ENCODE results near the gene TNRC6C. TPM values are rescaled to one million over a fixed set of nuclear protein-coding genes. Genes with fewer than 3 reads are reported as not detected.

TNRC6C gene
- total RNA-seq, 2 experiments from 2014 or later = 19.6 to 20.3 TPM

DNA sequence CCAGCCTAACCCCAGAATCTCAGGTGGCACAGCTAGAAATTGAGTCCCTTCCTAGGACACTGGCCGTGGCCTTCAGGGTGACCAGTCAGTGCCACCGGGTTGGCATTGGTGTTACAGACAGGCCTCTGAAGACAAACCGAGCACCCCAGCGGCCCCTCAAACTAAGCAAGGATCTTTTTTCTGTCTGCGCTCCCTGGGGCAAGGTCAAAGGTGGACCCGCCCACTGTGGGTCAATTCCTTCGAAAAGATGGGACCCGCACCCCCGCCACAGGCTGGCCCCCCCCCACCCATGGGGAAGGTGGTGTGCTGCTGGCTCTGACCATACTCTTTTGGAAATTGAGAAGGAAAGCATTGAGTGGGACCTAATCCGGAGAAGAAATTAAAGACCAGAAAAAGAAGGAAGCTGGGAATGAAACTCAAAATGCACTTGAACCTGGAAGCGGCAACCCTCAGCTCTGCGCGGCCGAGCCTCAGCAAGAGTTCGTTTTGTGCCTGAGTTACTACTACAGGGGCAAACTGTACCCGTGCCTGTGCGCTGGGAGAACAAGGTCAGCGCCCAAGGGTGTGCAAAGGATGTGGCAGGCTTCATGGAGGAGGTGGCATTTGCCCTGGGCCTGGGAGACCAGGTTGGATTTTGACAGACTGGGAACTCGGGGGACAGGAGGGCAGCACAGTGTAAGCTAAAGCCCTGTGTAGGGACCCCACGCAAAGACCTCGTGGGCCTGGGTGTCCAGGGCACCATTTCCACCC, 149.6 kb downstream of the TNRC6C start:
- ChIA-PET POLR2A (no interaction called here), CTCF (interaction anchor here (0.7 to 0.8 kb wide), 2 partner anchors 30 to 677 kb away, joined by 3 read pairs; no protein-coding TSS in a partner anchor)
- H3K9me3 Mint-ChIP-seq (ENCODE audit: low read depth) = no peaks in the 10 kb centered on the region
- no peaks in the 10 kb centered on the region for H3K27me3 Mint-ChIP-seq
- no peak for DNase-seq
- no peak for ATAC-seq
- H3K4me1 Mint-ChIP-seq = peaks cover 22% of the 10 kb centered on the region
- H3K27ac Mint-ChIP-seq = peak overlapping the region; percentile 73
- no peak overlapping the region for H3K4me3 Mint-ChIP-seq
- H3K36me3 Mint-ChIP-seq (ENCODE audit: low read depth) = peaks cover 32% of the 10 kb centered on the region
- intact Hi-C loops (cut with DNase I, micrococcal nuclease) = no loop called here

DNA sequence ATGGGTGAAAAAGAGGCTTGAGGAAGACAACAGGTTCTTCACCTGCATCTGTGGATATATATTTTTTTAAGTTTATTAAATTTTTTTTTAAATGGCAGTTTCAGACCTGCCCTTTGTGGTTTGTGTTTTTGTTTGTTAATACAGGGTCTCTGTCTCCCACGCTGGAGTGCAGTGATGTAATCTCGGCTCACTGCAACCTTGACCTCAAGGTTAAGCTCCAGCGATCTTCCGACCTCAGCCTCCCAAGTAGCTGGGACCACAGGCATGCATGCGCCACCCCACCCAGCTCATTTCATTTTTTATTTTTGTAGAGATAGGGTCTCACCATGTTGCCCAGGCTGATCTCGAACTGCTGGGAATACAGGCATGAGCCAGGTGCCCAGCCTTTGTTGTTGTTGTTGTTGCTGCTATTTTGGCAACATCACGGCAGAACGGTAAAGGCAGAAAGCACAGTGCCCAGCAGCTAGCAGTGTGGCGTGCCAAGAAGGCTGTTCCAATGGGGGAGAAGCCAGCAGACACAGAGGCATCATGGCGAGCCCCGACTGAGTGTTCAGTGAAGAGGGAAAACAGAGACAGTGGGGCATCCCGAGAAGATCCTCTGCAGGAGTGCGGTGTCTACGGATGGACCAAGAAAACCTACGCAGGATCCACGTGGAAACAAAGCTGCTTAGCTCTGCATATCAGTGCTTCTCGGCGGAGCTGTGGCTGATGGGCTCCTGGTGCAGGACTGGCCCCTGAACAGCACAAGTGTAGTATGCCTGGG, 150.4 kb downstream of the TNRC6C start:
- Mint-ChIP-seq H3K4me1 (peaks cover 29% of the 10 kb centered on the region), H3K36me3 (ENCODE audit: low read depth) (peaks cover 36% of the 10 kb centered on the region), H3K27ac (no peak overlapping the region), H3K9me3 (ENCODE audit: low read depth) (no peaks in the 10 kb centered on the region), H3K27me3 (no peaks in the 10 kb centered on the region), H3K4me3 (no peak overlapping the region)
- DNase-seq (no peak), ATAC-seq (no peak)
- ChIA-PET CTCF (interaction anchor here (0.7 kb wide), 2 partner anchors 12 to 676 kb away, joined by 3 to 4 read pairs; no protein-coding TSS in a partner anchor), POLR2A (no interaction called here)
- intact Hi-C loops (cut with DNase I, micrococcal nuclease) = no loop called here

DNA sequence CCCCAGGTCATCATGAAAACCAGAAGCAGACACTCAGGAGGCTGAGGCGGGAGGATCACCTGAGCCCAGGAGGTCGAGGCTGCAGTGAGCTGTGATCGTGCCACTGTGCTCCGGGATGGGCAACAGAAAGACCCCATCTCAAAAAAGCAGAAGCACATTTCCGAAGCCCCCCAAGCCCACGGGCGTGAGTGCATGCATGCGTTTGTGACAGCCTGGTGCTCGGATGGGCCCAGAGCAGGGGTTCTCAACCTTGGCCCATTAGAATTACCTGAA, 150.9 kb downstream of the TNRC6C start:
- POLR2A ChIA-PET = no interaction called here

DNA sequence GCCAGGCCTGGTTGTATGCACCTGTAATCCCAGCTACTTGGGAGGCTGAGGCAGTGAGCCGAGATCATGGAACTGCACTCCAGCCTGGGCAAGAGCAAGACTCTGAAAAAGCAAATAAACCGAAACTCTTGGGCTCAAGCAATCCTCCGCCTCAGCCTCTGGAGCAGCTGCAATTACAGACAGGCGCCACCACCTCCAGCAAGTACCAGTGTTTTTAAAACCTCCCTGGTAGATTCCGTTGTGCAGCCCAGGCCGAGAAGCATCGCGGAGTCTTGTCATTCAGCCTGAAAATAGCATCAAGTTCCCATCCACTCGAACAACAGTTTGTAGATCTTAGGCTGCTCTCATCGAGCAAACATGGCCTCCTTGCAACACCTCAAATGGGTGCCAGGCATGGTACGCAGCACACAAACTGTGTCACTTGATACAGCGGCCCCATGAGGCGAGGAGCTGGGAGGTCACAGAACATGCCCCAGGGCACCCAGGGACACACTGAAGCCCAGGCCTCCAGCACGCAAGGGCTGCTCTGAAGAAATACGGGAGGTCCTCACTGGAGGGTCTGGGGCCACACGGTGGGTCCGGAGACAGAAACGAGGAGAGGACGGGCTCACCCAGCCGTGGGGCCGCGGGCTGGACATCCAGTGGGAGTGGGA, 152.0 kb downstream of the TNRC6C start:
- ChIA-PET CTCF (interaction anchor here (1.0 to 1.9 kb wide), 4 partner anchors 26 to 110 kb away, joined by 3 to 6 read pairs (median 4); no protein-coding TSS in a partner anchor), POLR2A (no interaction called here)
- H3K4me3 Mint-ChIP-seq = no peak overlapping the region
- no peaks in the 10 kb centered on the region for H3K9me3 Mint-ChIP-seq (ENCODE audit: low read depth)
- no peak for ATAC-seq
- H3K4me1 Mint-ChIP-seq = peaks cover 39% of the 10 kb centered on the region
- H3K27me3 Mint-ChIP-seq = no peaks in the 10 kb centered on the region
- H3K27ac Mint-ChIP-seq = peak overlapping the region; percentile 31
- intact Hi-C loops (cut with DNase I, micrococcal nuclease) = loop anchor here in 1 of 2 experiments (5.0 kb wide), 1 partner anchor 247 kb away; no protein-coding TSS in a partner anchor
- peaks cover 42% of the 10 kb centered on the region for H3K36me3 Mint-ChIP-seq (ENCODE audit: low read depth)
- no peak for DNase-seq

More for the DNA sequence above, 150.9 kb downstream of the TNRC6C start:
- no peaks in the 10 kb centered on the region for H3K9me3 Mint-ChIP-seq (ENCODE audit: low read depth)
- ATAC-seq = no peak
- DNase-seq = no peak
- peaks cover 41% of the 10 kb centered on the region for H3K36me3 Mint-ChIP-seq (ENCODE audit: low read depth)
- CTCF ChIA-PET = interaction anchor here (0.7 to 1.9 kb wide), 2 partner anchors 11 to 25 kb away, joined by 4 to 5 read pairs; no protein-coding TSS in a partner anchor
- H3K27ac Mint-ChIP-seq = no peak overlapping the region
- H3K4me3 Mint-ChIP-seq = no peak overlapping the region
- intact Hi-C loops (cut with DNase I, micrococcal nuclease) = no loop called here
- H3K27me3 Mint-ChIP-seq = no peaks in the 10 kb centered on the region
- H3K4me1 Mint-ChIP-seq = peaks cover 34% of the 10 kb centered on the region

DNA sequence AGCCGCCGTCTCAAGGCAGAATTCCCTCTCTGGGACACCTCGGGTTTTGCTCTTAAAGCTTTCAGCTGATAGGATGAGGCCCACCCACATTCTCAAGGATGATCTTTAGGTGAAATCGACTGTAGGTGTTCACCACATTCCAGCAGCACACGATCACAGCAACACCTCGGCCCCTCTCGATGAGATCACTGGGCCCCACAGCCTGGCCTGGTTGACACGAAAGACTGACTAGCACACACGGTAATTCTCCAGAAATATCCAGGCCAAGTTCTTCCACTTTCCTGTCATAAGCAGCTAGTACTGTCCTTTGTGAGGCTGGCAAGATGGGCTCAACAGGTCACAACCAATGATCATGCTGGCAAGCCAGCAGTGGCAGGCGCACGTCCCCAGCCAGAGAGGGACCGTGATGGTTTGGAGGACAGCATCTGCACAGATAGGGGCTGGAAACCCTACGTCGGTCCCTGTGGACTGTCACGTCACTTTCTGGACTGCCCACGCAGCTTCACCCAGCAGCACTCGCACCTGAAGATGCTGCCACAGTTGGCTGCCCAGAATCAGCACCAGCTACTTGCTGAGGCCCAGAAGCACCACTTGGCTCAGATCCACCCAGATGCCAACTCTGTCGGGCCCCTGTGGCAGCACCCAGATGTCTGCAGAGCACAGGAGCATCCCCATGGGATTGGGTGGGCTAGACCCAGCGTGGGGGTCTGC, 152.7 kb downstream of the TNRC6C start:
- peaks cover 42% of the 10 kb centered on the region for H3K36me3 Mint-ChIP-seq (ENCODE audit: low read depth)
- peaks cover 39% of the 10 kb centered on the region for H3K4me1 Mint-ChIP-seq
- ATAC-seq (no peak), DNase-seq (no peak)
- H3K27ac Mint-ChIP-seq = peak overlapping the region; percentile 69
- H3K9me3 Mint-ChIP-seq (ENCODE audit: low read depth) = no peaks in the 10 kb centered on the region
- no peak overlapping the region for H3K4me3 Mint-ChIP-seq
- POLR2A ChIA-PET = no interaction called here
- H3K27me3 Mint-ChIP-seq = no peaks in the 10 kb centered on the region
- CTCF ChIA-PET = interaction anchor here (1.0 to 1.9 kb wide), 4 partner anchors 27 to 109 kb away, joined by 3 to 6 read pairs (median 4); no protein-coding TSS in a partner anchor
- intact Hi-C loops (cut with DNase I, micrococcal nuclease) = loop anchor here in 1 of 2 experiments (5.0 kb wide), 1 partner anchor 246 kb away; no protein-coding TSS in a partner anchor

DNA sequence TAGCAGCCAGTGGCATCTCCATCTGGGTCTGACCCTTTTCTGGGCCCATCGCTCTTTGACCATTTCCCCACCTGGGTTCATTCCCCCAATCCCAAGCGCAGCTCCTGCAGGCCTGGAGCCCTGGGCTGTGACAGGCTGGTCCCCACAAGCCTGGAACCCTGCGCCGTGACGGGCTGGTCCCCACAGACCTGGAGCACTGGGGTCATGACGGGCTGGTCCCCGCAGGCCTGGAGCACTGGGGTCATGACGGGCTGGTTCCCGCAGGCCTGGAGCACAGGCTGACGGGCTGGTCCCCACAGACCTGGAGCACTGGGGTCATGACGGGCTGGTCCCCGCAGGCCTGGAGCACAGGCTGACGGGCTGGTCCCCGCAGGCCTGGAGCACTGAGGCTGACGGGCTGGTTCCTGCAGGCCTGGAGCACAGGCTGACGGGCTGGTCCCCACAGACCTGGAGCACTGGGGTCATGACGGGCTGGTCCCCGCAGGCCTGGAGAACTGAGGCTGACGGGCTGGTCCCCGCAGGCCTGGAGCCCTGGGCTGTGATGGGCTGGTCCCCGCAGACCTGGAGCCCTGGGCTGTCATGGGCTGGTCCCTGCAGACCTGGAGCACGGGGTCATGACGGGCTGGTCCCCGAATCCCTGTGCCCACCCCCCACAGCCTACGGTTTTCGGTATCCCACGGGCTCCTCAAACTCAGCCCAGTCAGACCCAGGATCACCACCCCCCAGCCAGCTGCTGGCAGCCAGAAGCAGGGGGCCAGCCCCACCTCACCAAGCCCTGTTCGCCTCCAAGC, 153.4 kb downstream of the TNRC6C start:
- no peak overlapping the region for H3K4me3 Mint-ChIP-seq
- no peaks in the 10 kb centered on the region for H3K9me3 Mint-ChIP-seq (ENCODE audit: low read depth)
- POLR2A ChIA-PET = interaction anchor here (0.8 kb wide), 1 partner anchor 15 kb away, joined by 4 read pairs; no protein-coding TSS in a partner anchor
- DNase-seq = no peak
- intact Hi-C loops (cut with DNase I, micrococcal nuclease) = loop anchor here (1.0 to 5.0 kb wide), 6 partner anchors 22 to 245 kb away; partner anchors contain the start of genes AFMID (in 1 of the 2), SYNGR2 (in 1 of the 2) and TK1 (in 1 of the 2)
- peaks cover 39% of the 10 kb centered on the region for H3K4me1 Mint-ChIP-seq
- no peak for ATAC-seq
- H3K27me3 Mint-ChIP-seq = no peaks in the 10 kb centered on the region
- CTCF ChIA-PET = interaction anchor here (0.7 to 3.4 kb wide), 11 partner anchors 10 to 831 kb away, joined by 3 to 42 read pairs (median 4); partner anchors contain the start of gene BIRC5
- H3K27ac Mint-ChIP-seq = no peak overlapping the region
- H3K36me3 Mint-ChIP-seq (ENCODE audit: low read depth) = peaks cover 45% of the 10 kb centered on the region

DNA sequence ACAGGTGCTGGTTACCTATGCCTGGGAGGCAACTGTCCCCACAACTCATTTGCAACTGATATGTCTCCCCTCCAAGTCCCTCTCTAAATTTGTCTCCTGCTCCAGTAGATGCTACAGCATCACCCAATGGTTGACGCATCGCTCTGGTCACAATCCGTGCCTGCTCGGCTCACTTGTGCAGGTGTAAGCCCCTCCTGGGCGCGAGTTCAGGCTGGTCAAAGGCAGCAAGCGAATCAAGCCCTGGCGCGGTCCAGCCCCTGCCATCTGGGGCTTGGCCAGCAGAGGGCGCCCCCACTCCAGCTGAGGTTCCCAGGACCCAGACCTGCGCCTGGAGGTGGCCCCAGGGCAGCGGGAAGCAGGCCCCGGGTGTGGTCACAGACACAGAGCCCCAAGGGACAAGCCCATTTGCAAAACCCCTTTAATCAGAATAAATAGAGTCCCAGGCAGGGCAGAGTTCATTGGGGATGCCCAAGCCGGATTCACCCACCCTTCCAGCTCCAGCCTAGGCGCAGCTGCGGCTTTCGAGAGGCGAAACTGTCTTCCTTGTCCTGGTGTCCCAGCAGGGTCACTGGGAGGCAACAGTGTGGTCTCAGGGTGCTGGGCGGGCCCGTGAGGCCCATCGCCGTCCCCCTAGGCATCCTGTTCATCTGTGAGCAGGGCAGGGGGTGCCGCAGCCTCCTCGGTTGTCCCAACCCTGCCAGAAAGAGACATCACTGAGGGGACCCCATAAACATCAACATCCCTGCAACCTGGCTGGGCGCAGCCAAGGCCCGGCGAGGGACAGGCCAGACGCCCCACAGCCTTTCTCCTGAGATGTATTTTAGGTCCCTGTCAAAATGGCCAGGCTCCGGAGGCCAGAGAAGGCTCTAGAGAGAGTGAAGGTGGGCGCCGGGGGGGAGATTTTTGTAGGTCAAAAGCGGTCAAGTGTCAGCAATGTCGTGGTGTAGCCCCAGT, 154.3 kb downstream of the TNRC6C start:
- peaks cover 35% of the 10 kb centered on the region for H3K4me1 Mint-ChIP-seq
- no peak overlapping the region for H3K4me3 Mint-ChIP-seq
- peak overlapping the region; percentile 83 for H3K27ac Mint-ChIP-seq
- no peaks in the 10 kb centered on the region for H3K9me3 Mint-ChIP-seq (ENCODE audit: low read depth)
- peaks cover 45% of the 10 kb centered on the region for H3K36me3 Mint-ChIP-seq (ENCODE audit: low read depth)
- ATAC-seq (peak; percentile 60), DNase-seq (peak; percentile 89)
- H3K27me3 Mint-ChIP-seq = no peaks in the 10 kb centered on the region
- ChIA-PET POLR2A (interaction anchor here (0.6 to 0.8 kb wide), 2 partner anchors 15 to 101 kb away, joined by 3 to 4 read pairs; partner anchors contain the start of gene BIRC5), CTCF (interaction anchor here (0.7 to 3.4 kb wide), 17 partner anchors 9 to 832 kb away, joined by 3 to 42 read pairs (median 4); partner anchors contain the start of gene BIRC5)
- intact Hi-C loops (cut with DNase I, micrococcal nuclease) = loop anchor here (1.0 to 5.0 kb wide), 7 partner anchors 22 to 245 kb away; partner anchors contain the start of genes AFMID (in 1 of the 2), BIRC5 (in 1 of the 2), SYNGR2 (in 1 of the 2) and TK1 (in 1 of the 2)

DNA sequence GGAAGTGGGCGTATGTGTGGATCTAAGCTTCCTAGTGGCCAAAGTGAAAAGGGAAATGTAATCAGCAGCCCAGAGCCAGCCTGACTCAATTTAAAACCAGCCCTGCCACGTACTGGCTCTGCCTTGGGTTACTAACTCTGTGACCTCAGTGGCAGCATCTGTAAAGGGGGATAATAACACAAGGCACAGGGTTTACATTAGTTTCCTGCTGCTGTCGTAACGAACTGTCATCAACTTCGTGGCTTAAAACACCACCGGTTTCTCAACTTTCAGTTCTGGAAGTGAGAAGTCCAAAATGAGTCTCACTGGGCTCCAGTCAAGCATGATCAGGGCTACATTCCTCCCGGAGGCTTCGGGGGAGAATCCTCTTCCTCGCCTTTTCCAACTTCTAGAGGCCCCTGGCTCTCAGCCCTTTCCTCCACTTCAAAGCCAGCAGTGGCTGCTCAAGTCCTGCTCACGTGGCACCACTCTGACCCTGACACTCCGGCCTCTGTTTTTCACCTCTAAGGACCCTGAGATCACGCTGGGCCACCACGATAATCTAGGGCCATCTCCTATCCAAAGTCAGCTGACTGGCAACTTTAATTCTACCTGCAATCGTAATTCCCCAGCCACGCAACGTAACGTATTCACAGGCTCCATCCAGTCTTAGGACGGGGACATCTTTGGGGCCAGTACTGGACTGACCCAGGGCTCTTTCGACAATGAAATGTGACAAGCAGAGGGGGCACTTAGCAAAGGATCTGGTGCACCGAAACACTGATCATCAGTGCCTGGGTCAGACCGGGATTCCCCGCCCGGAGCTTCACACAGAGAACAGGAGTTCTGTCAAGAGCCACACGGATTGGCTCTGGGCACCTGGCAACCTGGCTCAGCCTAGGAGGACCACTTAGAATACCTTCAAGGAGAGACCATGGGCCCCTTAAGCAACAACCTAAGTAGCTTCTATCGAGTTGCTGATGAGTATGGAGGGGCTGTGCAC, 155.6 kb downstream of the TNRC6C start:
- ATAC-seq (peak; percentile 90), DNase-seq (peak; percentile 75)
- Mint-ChIP-seq H3K27me3 (no peaks in the 10 kb centered on the region), H3K4me1 (peaks cover 34% of the 10 kb centered on the region), H3K27ac (peak overlapping the region; percentile 34), H3K36me3 (ENCODE audit: low read depth) (peaks cover 41% of the 10 kb centered on the region), H3K4me3 (no peak overlapping the region), H3K9me3 (ENCODE audit: low read depth) (no peaks in the 10 kb centered on the region)
- intact Hi-C loops (cut with DNase I, micrococcal nuclease) = loop anchor here in 1 of 2 experiments (1.0 to 5.0 kb wide), 4 partner anchors 55 to 243 kb away; partner anchors contain the start of genes AFMID, BIRC5, SYNGR2 and TK1
- POLR2A ChIA-PET = no interaction called here
- CTCF ChIA-PET = interaction anchor here (0.6 to 3.4 kb wide), 17 partner anchors 8 to 137 kb away, joined by 3 to 42 read pairs (median 4); no protein-coding TSS in a partner anchor

Measured in activated CD4-positive, alpha-beta T cell treated with anti-CD3 and anti-CD28 coated beads for 36 hours (primary cell).